HL-60/S4 treated with retinoic acid at 250 ng/mL for 4 days and 3 days (cell line): Measurements from ENCODE around the gene RBM19.

Source experiments
- in situ Hi-C: fragments of 300-500 bp; cut with MboI; formaldehyde crosslinking; loops from 2 replicates; pipeline ENCODE4 v1.7.0; 2022; ENCODE audit warnings: low sequenced_read_pairs

The RBM19 gene

GRCh38 chr12:113935459-113935858, 30.7 kb downstream of the RBM19 start:
- in situ Hi-C loops, result no loop called here

- in situ Hi-C loops, result no loop called here
These were observed 31.2 kb downstream of the RBM19 start for GRCh38 chr12:113934946-113935345.

- in situ Hi-C loops, result no loop called here
These were observed 31.9 kb downstream of the RBM19 start for GRCh38 chr12:113934060-113934814.

GRCh38 chr12:113933201-113933786, 32.8 kb downstream of the RBM19 start:
- in situ Hi-C loops, result no loop called here

GRCh38 chr12:113932381-113933196, 33.5 kb downstream of the RBM19 start:
- in situ Hi-C loops, result no loop called here

GRCh38 chr12:113931517-113931916, 34.6 kb downstream of the RBM19 start:
- in situ Hi-C loops, result no loop called here

- in situ Hi-C loops, result no loop called here
These were observed 35.9 kb downstream of the RBM19 start for GRCh38 chr12:113930249-113930648.

- in situ Hi-C loops, result no loop called here
These were observed 36.7 kb downstream of the RBM19 start for GRCh38 chr12:113929312-113929989.

GRCh38 chr12:113926788-113927187, 39.3 kb downstream of the RBM19 start:
- in situ Hi-C loops, result no loop called here

GRCh38 chr12:113924341-113924740, 41.8 kb downstream of the RBM19 start:
- in situ Hi-C loops, result loop anchor here (25.0 kb wide), 1 partner anchor 612 kb away; no protein-coding TSS in a partner anchor

- in situ Hi-C loops, result loop anchor here (25.0 kb wide), 1 partner anchor 611 kb away; no protein-coding TSS in a partner anchor
These were observed 42.9 kb downstream of the RBM19 start for GRCh38 chr12:113923251-113923650.

- in situ Hi-C loops, result loop anchor here (25.0 kb wide), 1 partner anchor 609 kb away; no protein-coding TSS in a partner anchor
These were observed 44.7 kb downstream of the RBM19 start for GRCh38 chr12:113921430-113921829.

GRCh38 chr12:113919791-113920190, 46.3 kb downstream of the RBM19 start:
- in situ Hi-C loops, result loop anchor here (10.0 to 25.0 kb wide), 2 partner anchors 475 to 607 kb away; no protein-coding TSS in a partner anchor

- in situ Hi-C loops, result loop anchor here (10.0 to 25.0 kb wide), 2 partner anchors 474 to 606 kb away; no protein-coding TSS in a partner anchor
These were observed 47.8 kb downstream of the RBM19 start for GRCh38 chr12:113918306-113918705.

- in situ Hi-C loops, result loop anchor here (10.0 to 25.0 kb wide), 2 partner anchors 473 to 605 kb away; no protein-coding TSS in a partner anchor
These were observed 48.7 kb downstream of the RBM19 start for GRCh38 chr12:113917393-113917792.

- in situ Hi-C loops, result loop anchor here (10.0 to 25.0 kb wide), 2 partner anchors 470 to 603 kb away; no protein-coding TSS in a partner anchor
These were observed 51.3 kb downstream of the RBM19 start for GRCh38 chr12:113914806-113915205.

GRCh38 chr12:113914176-113914575, 51.9 kb downstream of the RBM19 start:
- in situ Hi-C loops, result loop anchor here (10.0 to 25.0 kb wide), 2 partner anchors 469 to 602 kb away; no protein-coding TSS in a partner anchor

- in situ Hi-C loops, result loop anchor here (10.0 to 25.0 kb wide), 2 partner anchors 468 to 601 kb away; no protein-coding TSS in a partner anchor
These were observed 53.3 kb downstream of the RBM19 start for GRCh38 chr12:113912760-113913329.

- in situ Hi-C loops, result loop anchor here (10.0 to 25.0 kb wide), 2 partner anchors 467 to 600 kb away; no protein-coding TSS in a partner anchor
These were observed 54.0 kb downstream of the RBM19 start for GRCh38 chr12:113911971-113912759.
